ENCODE results near the gene STAT5B. TPM values are rescaled to one million over a fixed set of nuclear protein-coding genes. Genes with fewer than 3 reads are reported as not detected.

Gene STAT5B
- total RNA-seq, 1 experiment from 2014 or later, result 7.1 TPM

GRCh38 chr17:42230225-42230624 lies 46.0 kb downstream of the STAT5B start:
- H3K9me3 ChIP-seq (ENCODE audit: control insufficient read depth in 1 of 2, insufficient read depth in 1 of 2, low read depth in 1 of 2, low read length in 2 of 2), result no peaks in the 10 kb centered on the region
- no peak overlapping the region for H3K4me2 ChIP-seq (ENCODE audit: low read length)
- no peaks in the 10 kb centered on the region for H4K20me1 ChIP-seq (ENCODE audit: insufficient read depth)
- no peaks in the 10 kb centered on the region for H3K27me3 ChIP-seq (ENCODE audit: insufficient read depth, low read length)
- POLR2A ChIA-PET, result no interaction called here
- H3K4me1 ChIP-seq (ENCODE audit: control insufficient read depth in 1 of 2, insufficient read depth in 2 of 2, low read length in 2 of 2), result peaks cover 0 to 11% of the 10 kb centered on the region in 2 experiments; a peak in 3 of 4 replicates
- no peak overlapping the region for H3K27ac ChIP-seq (ENCODE audit: low read depth, low read length)
- H3K4me3 ChIP-seq (replicated peaks in 1 of 2; ENCODE audit: low read depth in 1 of 2, low read length in 2 of 2), result no peak overlapping the region
- CTCF ChIA-PET, result no interaction called here
- intact Hi-C loops (cut with micrococcal nuclease), result no loop called here
- H3K9me2 ChIP-seq (ENCODE audit: insufficient read depth), result no peaks in the 10 kb centered on the region
- no peak for DNase-seq (ENCODE audit: low read depth, low spot score)
- RAD21 ChIA-PET (ENCODE audit: low non-redundant PET in 1 of 2, low total read pairs in 2 of 2, uncharacterized antibody in 2 of 2, unreplicated experiment in 2 of 2), result no interaction called here
- H3K9ac ChIP-seq (ENCODE audit: low read length), result no peak overlapping the region
- H3K36me3 ChIP-seq (ENCODE audit: control insufficient read depth in 1 of 2, insufficient read depth in 2 of 2, low read length in 2 of 2), result no peaks in the 10 kb centered on the region
- no peak for ATAC-seq
- no peak for TF ChIP-seq SIN3A (IDR thresholded peaks at IDR 0.05; ENCODE audit: low read depth)
- TF ChIP-seq POLR2AphosphoS5 (IDR thresholded peaks at IDR 0.05; ENCODE audit: low read depth, low read length), result no peak
- no peak for TF ChIP-seq POLR2A (IDR thresholded peaks at IDR 0.05; ENCODE audit: borderline replicate concordance, extremely low read depth, insufficient read depth, insufficient read length)
- BruUV-seq (replicated peaks), result no TSS peak
- H2AFZ ChIP-seq (ENCODE audit: low read depth, low read length, poor library complexity, severe bottlenecking), result no peak overlapping the region
- no peaks in the 10 kb centered on the region for H3K79me2 ChIP-seq (ENCODE audit: insufficient read depth, low read length)

- POLR2A ChIA-PET, result no interaction called here
- H3K9me2 ChIP-seq (ENCODE audit: insufficient read depth), result no peaks in the 10 kb centered on the region
- no peak overlapping the region for H3K9ac ChIP-seq (ENCODE audit: low read length)
- H3K27me3 ChIP-seq (ENCODE audit: insufficient read depth, low read length), result no peaks in the 10 kb centered on the region
- intact Hi-C loops (cut with micrococcal nuclease), result no loop called here
- no peaks in the 10 kb centered on the region for H3K9me3 ChIP-seq (ENCODE audit: control insufficient read depth in 1 of 2, insufficient read depth in 1 of 2, low read depth in 1 of 2, low read length in 2 of 2)
- CTCF ChIA-PET, result no interaction called here
- no peak overlapping the region for H3K4me3 ChIP-seq (replicated peaks in 1 of 2; ENCODE audit: low read depth in 1 of 2, low read length in 2 of 2)
- no peaks in the 10 kb centered on the region for H4K20me1 ChIP-seq (ENCODE audit: insufficient read depth)
- no peak for ATAC-seq
- no peak overlapping the region for H3K27ac ChIP-seq (ENCODE audit: low read depth, low read length)
- H3K79me2 ChIP-seq (ENCODE audit: insufficient read depth, low read length), result no peaks in the 10 kb centered on the region
- RAD21 ChIA-PET (ENCODE audit: low non-redundant PET in 1 of 2, low total read pairs in 2 of 2, uncharacterized antibody in 2 of 2, unreplicated experiment in 2 of 2), result no interaction called here
- H3K4me1 ChIP-seq (ENCODE audit: control insufficient read depth in 1 of 2, insufficient read depth in 2 of 2, low read length in 2 of 2), result peaks cover 0 to 11% of the 10 kb centered on the region in 2 experiments; a peak in 3 of 4 replicates
- DNase-seq (ENCODE audit: low read depth, low spot score), result no peak
- no TSS peak for BruUV-seq (replicated peaks)
- H3K4me2 ChIP-seq (ENCODE audit: low read length), result no peak overlapping the region
- no peaks in the 10 kb centered on the region for H3K36me3 ChIP-seq (ENCODE audit: control insufficient read depth in 1 of 2, insufficient read depth in 2 of 2, low read length in 2 of 2)
- H2AFZ ChIP-seq (ENCODE audit: low read depth, low read length, poor library complexity, severe bottlenecking), result no peak overlapping the region
- TF ChIP-seq REST (IDR thresholded peaks at IDR 0.05; ENCODE audit: low read depth) (no peak), ZNF274 (IDR thresholded peaks at IDR 0.05; ENCODE audit: low read depth, low read length) (no peak), CTCF (IDR thresholded peaks at IDR 0.05 in 2 of 3, conservative IDR thresholded peaks at IDR 0.05 in 1 of 3; ENCODE audit: borderline replicate concordance in 1 of 3, insufficient read depth in 1 of 3, low read depth in 2 of 3, low read length in 2 of 3) (no peak), SRF (IDR thresholded peaks at IDR 0.05; ENCODE audit: low read depth) (no peak), EZH2phosphoT487 (IDR thresholded peaks at IDR 0.05; ENCODE audit: borderline replicate concordance) (no peak), SP1 (IDR thresholded peaks at IDR 0.05; ENCODE audit: low read depth) (no peak), EZH2 (IDR thresholded peaks at IDR 0.05) (no peak), CBX3 (IDR thresholded peaks at IDR 0.05; ENCODE audit: low read depth) (no peak), RAD21 (IDR thresholded peaks at IDR 0.05; ENCODE audit: low read depth) (no peak), ELF1 (IDR thresholded peaks at IDR 0.05; ENCODE audit: borderline replicate concordance, low read depth) (no peak), POLR2AphosphoS5 (IDR thresholded peaks at IDR 0.05; ENCODE audit: low read depth, low read length) (no peak), POLR2A (IDR thresholded peaks at IDR 0.05; ENCODE audit: borderline replicate concordance, extremely low read depth, insufficient read depth, insufficient read length) (no peak)
- TF ChIP-seq, protein P1, sequence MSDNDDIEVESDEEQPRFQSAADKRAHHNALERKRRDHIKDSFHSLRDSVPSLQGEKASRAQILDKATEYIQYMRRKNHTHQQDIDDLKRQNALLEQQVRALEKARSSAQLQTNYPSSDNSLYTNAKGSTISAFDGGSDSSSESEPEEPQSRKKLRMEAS (IDR thresholded peaks at IDR 0.05), result no peak
Measured at GRCh38 chr17:42227849-42228700, 48.1 kb downstream of the STAT5B start.

All from HCT116 (cell line).